Loucy (cell line): Measurements from ENCODE around the gene TMED7.

Experiments used
- H2AFZ ChIP-seq: fragments of 200-600 bp; sonication (generic); 2 replicates; pipeline ENCODE4 v1.6.0; 2016; ENCODE audit warnings: antibody characterized with exemption, mild to moderate bottlenecking, low read length, moderate library complexity
- H3F3A ChIP-seq: fragments of 200-600 bp; 2 replicates; pipeline ENCODE4 v1.6.0; 2016; ENCODE audit warnings: antibody characterized with exemption, low read depth, mild to moderate bottlenecking
- H3K27me3 ChIP-seq: fragments of 200-600 bp; sonication (generic); 2 replicates; pipeline ENCODE4 v1.6.1; 2014; ENCODE audit warnings: low read length, mild to moderate bottlenecking; ENCODE audit not compliant: insufficient read depth, poor library complexity, severe bottlenecking
- H3K36me3 ChIP-seq: fragments of 200-600 bp; sonication (generic); 2 replicates; pipeline ENCODE4 v1.6.1; 2016; ENCODE audit warnings: low read length; ENCODE audit not compliant: insufficient read depth
- H3K4me1 ChIP-seq: fragments of 200-600 bp; sonication (generic); 2 replicates; pipeline ENCODE4 v1.5.1; 2014; ENCODE audit warnings: low read length, mild to moderate bottlenecking; ENCODE audit not compliant: insufficient read depth, poor library complexity, severe bottlenecking
- H3K4me2 ChIP-seq: fragments of 200-600 bp; sonication (generic); 2 replicates; pipeline ENCODE4 v1.6.0; 2014; ENCODE audit warnings: antibody characterized with exemption, low read length, low read depth, mild to moderate bottlenecking; ENCODE audit not compliant: poor library complexity, severe bottlenecking
- H3K4me3 ChIP-seq: fragments of 200-600 bp; sonication (generic); 2 replicates; pipeline ENCODE4 v1.5.1; 2014; ENCODE audit warnings: low read length, mild to moderate bottlenecking, mixed read lengths; ENCODE audit not compliant: poor library complexity, severe bottlenecking
- H3K79me2 ChIP-seq: fragments of 200-600 bp; sonication (generic); 2 replicates; pipeline ENCODE4 v1.6.1; 2014; ENCODE audit warnings: low read length; ENCODE audit not compliant: insufficient read depth
- H3K9ac ChIP-seq: fragments of 200-600 bp; sonication (generic); 2 replicates; pipeline ENCODE4 v1.6.0; 2014; ENCODE audit warnings: mild to moderate bottlenecking, low read depth, low read length, moderate library complexity; ENCODE audit not compliant: poor library complexity, severe bottlenecking
- H3K9me2 ChIP-seq: fragments of 200-600 bp; sonication (generic); replicated peaks from 2 replicates; pipeline ENCODE4 v1.6.1; 2016; ENCODE audit warnings: low read depth, low read length, mixed read lengths
- H3K9me3 ChIP-seq: fragments of 200-600 bp; sonication (generic); 2 replicates; pipeline ENCODE4 v1.6.1; 2014; ENCODE audit warnings: mild to moderate bottlenecking, antibody characterized with exemption, low read length, low read depth; ENCODE audit not compliant: insufficient read depth
- H4K20me1 ChIP-seq: fragments of 200-600 bp; sonication (generic); 2 replicates; pipeline ENCODE4 v1.6.0; 2014; ENCODE audit warnings: antibody characterized with exemption, low read length, mild to moderate bottlenecking; ENCODE audit not compliant: insufficient read depth, poor library complexity, severe bottlenecking
- EZH2phosphoT487 ChIP-seq: fragments of 200-600 bp; IDR thresholded peaks from 2 replicates; pipeline ENCODE4 v1.6.1; 2018; ENCODE audit warnings: antibody characterized with exemption, mild to moderate bottlenecking, moderate library complexity, borderline replicate concordance
- TF ChIP-seq, protein P1 (sequence below): fragments of 200-600 bp; sonication (generic); conservative IDR thresholded peaks from 2 replicates; pipeline ENCODE4 v1.5.1; 2014; ENCODE audit warnings: mild to moderate bottlenecking, antibody characterized with exemption, low read length

The TMED7 gene

GRCh38 chr5:115611873-115612272 lies 14.0 kb downstream of the TMED7 start:
- Histone ChIP-seq H3K9me3 (no peaks in the 10 kb centered on the region), H3K4me1 (no peaks in the 10 kb centered on the region), H3K9me2 (no peaks in the 10 kb centered on the region), H2AFZ (no peak overlapping the region), H3K4me2 (no peak overlapping the region), H4K20me1 (peaks cover 4% of the 10 kb centered on the region), H3F3A (no peaks in the 10 kb centered on the region), H3K27me3 (no peaks in the 10 kb centered on the region), H3K9ac (no peak overlapping the region), H3K4me3 (no peak overlapping the region), H3K36me3 (peaks cover 21% of the 10 kb centered on the region; the same call in 1 of the 2 replicates), H3K79me2 (no peaks in the 10 kb centered on the region)
- TF ChIP-seq EZH2phosphoT487 = no peak

- H3K9ac ChIP-seq = no peak overlapping the region
- no peaks in the 10 kb centered on the region for H3K36me3 ChIP-seq
- H3K4me2 ChIP-seq = no peak overlapping the region
- H3K79me2 ChIP-seq = no peaks in the 10 kb centered on the region
- H3K9me2 ChIP-seq = no peaks in the 10 kb centered on the region
- no peaks in the 10 kb centered on the region for H4K20me1 ChIP-seq
- H3K4me3 ChIP-seq = no peak overlapping the region
- no peaks in the 10 kb centered on the region for H3K27me3 ChIP-seq
- no peak overlapping the region for H2AFZ ChIP-seq
- H3K4me1 ChIP-seq = no peaks in the 10 kb centered on the region
- H3F3A ChIP-seq = no peaks in the 10 kb centered on the region
- TF ChIP-seq, protein P1, sequence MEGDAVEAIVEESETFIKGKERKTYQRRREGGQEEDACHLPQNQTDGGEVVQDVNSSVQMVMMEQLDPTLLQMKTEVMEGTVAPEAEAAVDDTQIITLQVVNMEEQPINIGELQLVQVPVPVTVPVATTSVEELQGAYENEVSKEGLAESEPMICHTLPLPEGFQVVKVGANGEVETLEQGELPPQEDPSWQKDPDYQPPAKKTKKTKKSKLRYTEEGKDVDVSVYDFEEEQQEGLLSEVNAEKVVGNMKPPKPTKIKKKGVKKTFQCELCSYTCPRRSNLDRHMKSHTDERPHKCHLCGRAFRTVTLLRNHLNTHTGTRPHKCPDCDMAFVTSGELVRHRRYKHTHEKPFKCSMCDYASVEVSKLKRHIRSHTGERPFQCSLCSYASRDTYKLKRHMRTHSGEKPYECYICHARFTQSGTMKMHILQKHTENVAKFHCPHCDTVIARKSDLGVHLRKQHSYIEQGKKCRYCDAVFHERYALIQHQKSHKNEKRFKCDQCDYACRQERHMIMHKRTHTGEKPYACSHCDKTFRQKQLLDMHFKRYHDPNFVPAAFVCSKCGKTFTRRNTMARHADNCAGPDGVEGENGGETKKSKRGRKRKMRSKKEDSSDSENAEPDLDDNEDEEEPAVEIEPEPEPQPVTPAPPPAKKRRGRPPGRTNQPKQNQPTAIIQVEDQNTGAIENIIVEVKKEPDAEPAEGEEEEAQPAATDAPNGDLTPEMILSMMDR = no peak
- no peak for TF ChIP-seq EZH2phosphoT487
- H3K9me3 ChIP-seq = no peaks in the 10 kb centered on the region
Measured at GRCh38 chr5:115607935-115608334, 17.9 kb downstream of the TMED7 start.

- Histone ChIP-seq H3K4me2 (no peak overlapping the region), H3K27me3 (no peaks in the 10 kb centered on the region), H2AFZ (no peak overlapping the region), H3K9me2 (no peaks in the 10 kb centered on the region), H3K9me3 (no peaks in the 10 kb centered on the region), H3K4me3 (no peak overlapping the region), H3K36me3 (no peaks in the 10 kb centered on the region), H3K79me2 (no peaks in the 10 kb centered on the region), H4K20me1 (no peaks in the 10 kb centered on the region), H3F3A (no peaks in the 10 kb centered on the region), H3K4me1 (no peaks in the 10 kb centered on the region), H3K9ac (no peak overlapping the region)
- TF ChIP-seq, protein P1 = no peak
- no peak for TF ChIP-seq EZH2phosphoT487
Measured at GRCh38 chr5:115605436-115605835, 20.4 kb downstream of the TMED7 start.

- H4K20me1 ChIP-seq = no peaks in the 10 kb centered on the region
- no peak overlapping the region for H3K4me3 ChIP-seq
- H3K4me1 ChIP-seq = no peaks in the 10 kb centered on the region
- H3K36me3 ChIP-seq = no peaks in the 10 kb centered on the region
- H3K4me2 ChIP-seq = no peak overlapping the region
- H2AFZ ChIP-seq = no peak overlapping the region
- no peaks in the 10 kb centered on the region for H3K9me3 ChIP-seq
- TF ChIP-seq, protein P1 = no peak
- TF ChIP-seq EZH2phosphoT487 = no peak
- H3K9me2 ChIP-seq = no peaks in the 10 kb centered on the region
- H3K79me2 ChIP-seq = no peaks in the 10 kb centered on the region
- no peaks in the 10 kb centered on the region for H3F3A ChIP-seq
- no peaks in the 10 kb centered on the region for H3K27me3 ChIP-seq
- no peak overlapping the region for H3K9ac ChIP-seq
Measured at GRCh38 chr5:115602591-115603125, 23.2 kb downstream of the TMED7 start.
